PC-3 (cell line): ENCODE data around the gene RRM1. TPM values are rescaled to one million over a fixed set of nuclear protein-coding genes. Genes with fewer than 3 reads are reported as not detected.

Experiments used
- ATAC-seq: fragments of 200-7000 bp; cut with Tn5 transposase; 2 replicates; pipeline ENCODE4 v1.9.1; 2020; ENCODE audit warnings: mild to moderate bottlenecking, moderate library complexity
- BruUV-seq: library from RNA; stranded (reverse); fragments of 400-500 nt; replicated peaks from 2 replicates; lab custom pipeline; 2021; lab: Mats Ljungman, UMichigan
- CTCF ChIA-PET: fragments of 300-600 bp; sonication (Branson Sonifier 250); formaldehyde crosslinking; loops from one replicate; lab custom pipeline; 2022; ENCODE audit warnings: antibody characterized with exemption; lab: Charles Lee
- POLR2A ChIA-PET: fragments of 300-600 bp; sonication (Branson Sonifier 250); formaldehyde crosslinking; loops from one replicate; lab custom pipeline; 2022; ENCODE audit warnings: antibody characterized with exemption; ENCODE audit not compliant: unreplicated experiment; lab: Charles Lee
- DNase-seq: peaks from one replicate; pipeline ENCODE4 v3.0.0-alpha.2; 2015
- H2AFZ ChIP-seq: fragments of 300-600 bp; sonication (generic); 2 replicates; pipeline ENCODE4 v1.6.0; 2016; ENCODE audit warnings: antibody characterized with exemption, low read length
- H3F3A ChIP-seq: fragments of 300-600 bp; sonication (generic); one replicate; pipeline ENCODE4 v1.6.0; 2017; ENCODE audit warnings: antibody characterized with exemption, low read length, control low read depth, mild to moderate bottlenecking; ENCODE audit not compliant: unreplicated experiment
- H3K27ac ChIP-seq: fragments of 300-600 bp; sonication (generic); 2 replicates; pipeline ENCODE4 v1.5.1; 2016; ENCODE audit warnings: mild to moderate bottlenecking, low read length
- H3K27me3 ChIP-seq: fragments of 300-600 bp; sonication (generic); 2 replicates; pipeline ENCODE4 v1.6.1; 2016; ENCODE audit warnings: low read length, mixed read lengths
- H3K36me3 ChIP-seq: fragments of 300-600 bp; sonication (generic); 2 replicates; pipeline ENCODE4 v1.6.1; 2016; ENCODE audit warnings: low read depth, mixed run types, low read length, mixed read lengths
- H3K4me1 ChIP-seq: fragments of 300-600 bp; sonication (generic); 2 replicates; pipeline ENCODE4 v1.5.1; 2016; ENCODE audit warnings: low read length; ENCODE audit not compliant: insufficient read depth
- H3K4me2 ChIP-seq: fragments of 300-600 bp; sonication (generic); 2 replicates; pipeline ENCODE4 v1.6.0; 2016; ENCODE audit warnings: low read length
- H3K4me3 ChIP-seq: fragments of 300-600 bp; sonication (generic); 2 replicates; pipeline ENCODE4 v1.5.1; 2016; ENCODE audit warnings: mild to moderate bottlenecking, low read length, mixed read lengths
- H3K79me2 ChIP-seq: fragments of 300-600 bp; sonication (generic); 2 replicates; pipeline ENCODE4 v1.6.1; 2017; ENCODE audit warnings: low read length, mixed read lengths
- H3K9ac ChIP-seq: fragments of 300-600 bp; sonication (generic); 2 replicates; pipeline ENCODE4 v1.6.0; 2016; ENCODE audit warnings: mild to moderate bottlenecking, low read length
- H3K9me2 ChIP-seq: fragments of 300-600 bp; sonication (generic); replicated peaks from 2 replicates; pipeline ENCODE4 v1.6.1; 2016; ENCODE audit warnings: mixed run types, low read length, mixed read lengths
- H3K9me3 ChIP-seq: fragments of 300-600 bp; sonication (generic); 2 replicates; pipeline ENCODE4 v1.6.1; 2016; ENCODE audit warnings: low read length, mixed read lengths
- H4K20me1 ChIP-seq: fragments of 300-600 bp; sonication (generic); 2 replicates; pipeline ENCODE4 v1.6.1; 2016; ENCODE audit warnings: low read length, mixed read lengths
- CTCF ChIP-seq: fragments of 300-600 bp; sonication (generic); conservative IDR thresholded peaks from 2 replicates; pipeline ENCODE4 v1.5.1; 2017; ENCODE audit warnings: antibody characterized with exemption, low read depth, mild to moderate bottlenecking, low read length
- EZH2 ChIP-seq: fragments of 300-600 bp; sonication (generic); IDR thresholded peaks from one replicate; pipeline ENCODE4 v1.6.1; 2017; ENCODE audit warnings: antibody characterized with exemption, mild to moderate bottlenecking, low read length; ENCODE audit not compliant: unreplicated experiment
- EZH2phosphoT487 ChIP-seq: fragments of 300-600 bp; sonication (generic); IDR thresholded peaks from 2 replicates; pipeline ENCODE4 v1.6.1; 2018; ENCODE audit warnings: mild to moderate bottlenecking, antibody characterized with exemption, low read length, borderline replicate concordance
- intact Hi-C: fragments of 100-400 bp; cut with micrococcal nuclease; formaldehyde crosslinking; loops from 2 replicates; pipeline ENCODE4 v1.9.0; 2023
- total RNA-seq: library from RNA; depleted of rRNA; stranded (reverse); fragments of >200 nt; gene quantifications from 2 replicates; pipeline ENCODE4 v1.2.3, GENCODE V29; 2014

Gene RRM1
- total RNA-seq, 1 experiment from 2014 or later, result 106 TPM

GRCh38 chr11:4065601-4066377, 28.8 kb upstream of the RRM1 start:
- H3K9ac ChIP-seq, result no peak overlapping the region
- ChIA-PET CTCF (no interaction called here), POLR2A (interaction anchor here (0.6 kb wide), 1 partner anchor 120 kb away, joined by 4 read pairs; no protein-coding TSS in a partner anchor)
- H3K9me3 ChIP-seq, result no peaks in the 10 kb centered on the region
- no peaks in the 10 kb centered on the region for H3K27me3 ChIP-seq
- no peaks in the 10 kb centered on the region for H3K79me2 ChIP-seq
- ATAC-seq, result no peak
- no peaks in the 10 kb centered on the region for H3K9me2 ChIP-seq
- H4K20me1 ChIP-seq, result no peaks in the 10 kb centered on the region
- no peak for TF ChIP-seq EZH2phosphoT487
- TF ChIP-seq EZH2, result no peak
- TF ChIP-seq CTCF, result no peak
- H3K4me2 ChIP-seq, result no peak overlapping the region
- no peaks in the 10 kb centered on the region for H3F3A ChIP-seq
- intact Hi-C loops, result no loop called here
- H2AFZ ChIP-seq, result no peak overlapping the region
- H3K4me3 ChIP-seq, result no peak overlapping the region
- peaks cover 17% of the 10 kb centered on the region for H3K4me1 ChIP-seq
- H3K27ac ChIP-seq, result no peak overlapping the region
- DNase-seq, result no peak
- no TSS peak for BruUV-seq
- no peaks in the 10 kb centered on the region for H3K36me3 ChIP-seq

GRCh38 chr11:4066910-4067309, 27.7 kb upstream of the RRM1 start:
- Histone ChIP-seq H3K36me3 (no peaks in the 10 kb centered on the region), H3K9me3 (no peaks in the 10 kb centered on the region), H3K4me2 (no peak overlapping the region), H3K27ac (no peak overlapping the region), H3K9me2 (no peaks in the 10 kb centered on the region), H3K4me3 (no peak overlapping the region), H2AFZ (no peak overlapping the region), H3K9ac (no peak overlapping the region), H3K79me2 (no peaks in the 10 kb centered on the region), H3K27me3 (no peaks in the 10 kb centered on the region), H4K20me1 (no peaks in the 10 kb centered on the region), H3K4me1 (peaks cover 17% of the 10 kb centered on the region), H3F3A (no peaks in the 10 kb centered on the region)
- ATAC-seq, result no peak
- CTCF ChIA-PET, result no interaction called here
- TF ChIP-seq CTCF, result no peak
- TF ChIP-seq EZH2, result no peak
- TF ChIP-seq EZH2phosphoT487, result no peak
- BruUV-seq, result no TSS peak
- POLR2A ChIA-PET, result no interaction called here
- no peak for DNase-seq
- intact Hi-C loops, result no loop called here

GRCh38 chr11:4068962-4069361, 25.6 kb upstream of the RRM1 start:
- ChIA-PET POLR2A (no interaction called here), CTCF (interaction anchor here (0.5 kb wide), 1 partner anchor 183 kb away, joined by 3 read pairs; no protein-coding TSS in a partner anchor)
- Histone ChIP-seq H3K36me3 (no peaks in the 10 kb centered on the region), H3K79me2 (no peaks in the 10 kb centered on the region), H3K4me2 (no peak overlapping the region), H4K20me1 (no peaks in the 10 kb centered on the region), H3K4me3 (no peak overlapping the region), H3K27me3 (no peaks in the 10 kb centered on the region), H3K9me3 (no peaks in the 10 kb centered on the region), H2AFZ (no peak overlapping the region), H3K27ac (no peak overlapping the region), H3K9me2 (no peaks in the 10 kb centered on the region), H3K9ac (no peak overlapping the region), H3F3A (no peaks in the 10 kb centered on the region), H3K4me1 (peaks cover 1% of the 10 kb centered on the region)
- ATAC-seq (no peak), DNase-seq (no peak)
- TF ChIP-seq CTCF, result no peak
- no peak for TF ChIP-seq EZH2phosphoT487
- no peak for TF ChIP-seq EZH2
- BruUV-seq, result no TSS peak
- intact Hi-C loops, result no loop called here
